Subcutaneous abdominal adipose tissue (tissue), 5 donors: Measurements from ENCODE around the gene EDDM13.
"Not testable (repeated sequence)": the region's sequence is repeated elsewhere in the genome, so short reads cannot be mapped to it uniquely, and the experiment has no call there.

ENCODE experiments used
- H3K27ac ChIP-seq: one replicate; pipeline ENCODE4 v1.7.0; 2013; ENCODE audit warnings: low read depth, mild to moderate bottlenecking, inconsistent platforms, low read length, moderate library complexity
- H3K27me3 ChIP-seq, 5 donors: one replicate each; pipeline ENCODE4 v1.7.0; 2013; ENCODE audit warnings: low read length in 5 of 5, inconsistent platforms in 1 of 5; ENCODE audit not compliant: control insufficient read depth in 5 of 5, insufficient read depth in 4 of 5
- H3K36me3 ChIP-seq, 5 donors: one replicate each; pipeline ENCODE4 v1.7.0; 2013; ENCODE audit warnings: low read length in 5 of 5; ENCODE audit not compliant: control insufficient read depth in 5 of 5, insufficient read depth in 5 of 5
- H3K4me1 ChIP-seq, 5 donors: one replicate each; pipeline ENCODE4 v1.7.0; 2013; ENCODE audit warnings: low read length in 5 of 5, mild to moderate bottlenecking in 3 of 5, moderate library complexity in 1 of 5; ENCODE audit not compliant: control insufficient read depth in 5 of 5, insufficient read depth in 5 of 5
- H3K4me3 ChIP-seq, 5 donors: one replicate each; pipeline ENCODE4 v1.7.0; 2013; ENCODE audit warnings: low read length in 5 of 5, low read depth in 1 of 5
- H3K9ac ChIP-seq, 5 donors: one replicate each; pipeline ENCODE4 v1.7.0; 2013; ENCODE audit warnings: low read length in 5 of 5, mild to moderate bottlenecking in 4 of 5, moderate library complexity in 3 of 5
- H3K9me3 ChIP-seq, 5 donors: one replicate each; pipeline ENCODE4 v1.7.0; 2013; ENCODE audit warnings: low read length in 5 of 5; ENCODE audit not compliant: control insufficient read depth in 5 of 5
- donor health status: healthy.
- donor health status: healthy.
- donor health status: healthy.
- donor health status: healthy.
- donor health status: healthy.

EDDM13 gene

DNA sequence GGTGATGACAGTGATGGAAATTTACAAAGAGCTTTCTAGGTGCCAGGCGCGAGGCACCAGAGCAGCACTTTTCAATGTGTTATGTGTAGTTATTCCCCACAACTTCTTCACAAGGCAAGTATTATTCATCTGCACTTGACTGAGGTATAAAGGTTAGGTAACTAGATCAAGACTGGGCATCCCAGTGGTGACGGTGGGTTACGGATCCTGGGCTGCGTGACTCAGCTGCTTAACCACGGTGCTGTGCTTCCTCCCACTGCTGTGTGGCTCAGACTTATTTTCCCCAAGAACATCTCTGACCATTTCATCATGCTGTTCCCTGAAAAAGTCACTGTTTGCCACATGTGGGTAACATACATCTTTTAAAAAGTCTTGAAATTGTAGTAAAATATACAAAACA lies 19.3 kb downstream of the EDDM13 start:
- H3K9me3 ChIP-seq = peaks cover 0 to 4% (median 0%) of the 10 kb centered on the region in 5 donors
- no peak overlapping the region for H3K27ac ChIP-seq
- no peak overlapping the region for H3K4me3 ChIP-seq
- H3K27me3 ChIP-seq = no peaks in the 10 kb centered on the region
- H3K4me1 ChIP-seq = peaks cover 0 to 1% (median 0%) of the 10 kb centered on the region in 5 donors
- no peak overlapping the region for H3K9ac ChIP-seq
- H3K36me3 ChIP-seq = peaks cover 3 to 35% (median 21%) of the 10 kb centered on the region in 5 donors

DNA sequence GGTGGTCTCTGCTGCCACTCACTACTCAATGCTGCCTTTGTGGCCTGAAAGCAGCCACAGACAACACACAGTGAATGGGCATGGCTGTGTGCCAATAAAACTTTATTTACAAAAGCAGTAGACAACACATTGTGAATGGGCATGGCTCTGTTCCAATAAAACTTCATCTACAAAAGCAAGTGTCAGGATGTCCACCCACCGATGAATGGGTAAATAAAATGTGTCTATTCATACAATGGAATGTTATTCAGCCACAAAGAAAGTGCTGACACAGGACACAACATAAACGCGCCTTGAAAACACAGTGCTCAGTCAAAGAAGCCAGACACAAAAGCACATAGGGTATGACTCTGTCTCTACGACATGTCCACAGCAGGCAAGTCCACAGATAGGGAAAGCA lies 22.0 kb downstream of the EDDM13 start:
- peaks cover 0 to 4% (median 0%) of the 10 kb centered on the region in 5 donors for H3K9me3 ChIP-seq
- H3K9ac ChIP-seq = no peak overlapping the region
- no peak overlapping the region for H3K27ac ChIP-seq
- H3K27me3 ChIP-seq = no peaks in the 10 kb centered on the region
- peaks cover 3 to 27% (median 24%) of the 10 kb centered on the region in 5 donors for H3K36me3 ChIP-seq
- H3K4me3 ChIP-seq = no peak overlapping the region
- no peaks in the 10 kb centered on the region for H3K4me1 ChIP-seq

DNA sequence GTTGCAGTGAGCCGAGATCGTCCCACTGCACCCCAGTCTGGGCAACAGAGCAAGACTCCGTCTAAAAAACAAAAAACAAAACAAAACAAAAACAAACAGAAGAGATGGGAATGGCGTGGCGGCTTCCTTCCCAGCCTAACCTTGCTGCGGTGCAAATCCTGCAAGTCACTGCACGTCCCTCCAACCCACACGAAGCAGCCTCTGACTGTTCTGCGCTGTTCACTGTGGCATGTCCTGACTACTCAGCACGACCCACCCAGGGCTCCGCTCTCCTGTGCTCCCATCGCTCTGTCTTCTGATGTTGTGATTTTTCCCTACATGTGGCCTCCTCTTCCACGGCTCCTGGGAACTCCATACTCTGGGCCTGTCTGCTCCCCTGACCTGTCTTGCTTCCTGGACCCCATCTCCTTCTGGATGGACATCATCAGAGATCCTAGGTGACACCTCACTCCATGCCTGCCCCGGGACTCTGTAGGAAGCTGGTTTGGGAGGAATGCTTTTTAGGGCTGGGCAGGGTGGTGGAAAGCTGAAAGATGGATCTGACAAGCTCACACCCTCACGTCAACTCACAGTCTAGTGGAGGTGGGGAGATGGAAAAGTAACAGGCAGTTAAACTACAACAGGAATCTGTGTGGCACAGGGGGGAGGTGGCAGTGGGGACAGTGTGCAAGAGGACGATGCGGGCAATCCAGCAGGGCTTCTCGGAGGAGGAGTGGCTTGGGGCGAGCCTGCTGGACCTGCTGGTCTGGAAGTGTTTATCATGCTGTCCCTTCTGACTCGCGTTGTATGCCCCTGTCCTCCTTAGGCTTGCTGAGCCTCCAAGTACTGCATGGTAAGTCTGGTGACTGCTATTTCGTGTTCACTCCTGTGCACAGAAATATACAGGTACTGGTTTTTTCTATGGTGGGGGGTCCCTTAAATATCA lies 23.2 kb downstream of the EDDM13 start:
- Histone ChIP-seq H3K9me3 (peaks cover 0 to 4% (median 0%) of the 10 kb centered on the region in 5 donors), H3K27me3 (no peaks in the 10 kb centered on the region), H3K9ac (no peak overlapping the region), H3K27ac (no peak overlapping the region), H3K36me3 (peaks cover 3 to 26% (median 24%) of the 10 kb centered on the region in 5 donors), H3K4me1 (no peaks in the 10 kb centered on the region), H3K4me3 (no peak overlapping the region)

DNA sequence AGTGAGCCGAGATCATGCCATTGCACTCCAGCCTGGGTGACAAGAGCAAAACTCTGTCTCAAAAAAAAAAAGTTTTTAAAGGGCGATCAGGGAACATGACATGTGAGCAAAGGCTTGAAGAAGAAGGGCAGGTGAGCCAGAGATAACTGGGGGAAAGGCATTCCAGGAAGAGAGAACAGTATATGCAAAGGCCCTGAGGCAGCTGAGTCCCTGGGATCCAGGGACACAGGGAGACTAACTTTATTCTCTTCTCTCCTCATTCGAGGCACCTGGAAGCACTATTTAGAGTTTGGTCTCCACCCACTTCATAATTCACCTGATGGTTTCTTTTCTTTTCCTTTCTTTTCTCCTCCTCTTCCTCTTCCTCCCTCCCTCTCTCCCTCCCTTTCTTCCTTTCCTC lies 24.5 kb downstream of the EDDM13 start:
- Histone ChIP-seq H3K36me3 (peaks cover 3 to 25% (median 19%) of the 10 kb centered on the region in 5 donors), H3K9ac (no peak overlapping the region), H3K4me1 (peaks cover 0 to 10% (median 2%) of the 10 kb centered on the region in 5 donors), H3K27me3 (no peaks in the 10 kb centered on the region), H3K9me3 (peaks cover 0 to 4% (median 0%) of the 10 kb centered on the region in 5 donors), H3K4me3 (no peak overlapping the region), H3K27ac (no peak overlapping the region)

DNA sequence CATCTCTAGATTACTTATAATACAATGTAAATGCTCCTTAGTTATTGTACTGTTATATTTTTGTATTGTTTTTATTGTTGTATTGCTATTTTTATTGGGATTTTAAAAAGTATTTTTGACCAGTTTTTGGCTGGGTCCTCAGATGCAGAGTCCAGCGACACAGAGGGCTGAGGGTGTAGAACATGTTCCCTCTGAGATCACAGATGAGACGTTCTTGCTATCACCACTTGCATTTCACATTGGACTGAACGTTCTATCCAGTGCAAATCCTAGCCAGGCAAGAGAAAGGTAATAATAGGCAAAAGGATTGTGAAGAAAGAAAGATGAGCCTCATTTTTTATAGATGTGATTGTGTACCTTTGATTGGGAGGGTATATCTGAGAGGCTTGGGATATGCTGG lies 27.1 kb downstream of the EDDM13 start:
- Histone ChIP-seq H3K36me3 (peaks cover 3 to 33% (median 29%) of the 10 kb centered on the region in 5 donors), H3K27me3 (no peaks in the 10 kb centered on the region)

GRCh38 chr19:56301155-56301554 lies 28.6 kb downstream of the EDDM13 start:
- no peaks in the 10 kb centered on the region for H3K27me3 ChIP-seq
- H3K36me3 ChIP-seq = peaks cover 10 to 37% (median 27%) of the 10 kb centered on the region in 5 donors
- H3K4me3 ChIP-seq = no peak overlapping the region
- peaks cover 0 to 13% (median 2%) of the 10 kb centered on the region in 5 donors for H3K4me1 ChIP-seq
- H3K9me3 ChIP-seq = no peaks in the 10 kb centered on the region
- H3K9ac ChIP-seq = no peak overlapping the region
- no peak overlapping the region for H3K27ac ChIP-seq

More for the DNA sequence above, 27.1 kb downstream of the EDDM13 start:
- H3K27ac ChIP-seq = no peak overlapping the region
- no peaks in the 10 kb centered on the region for H3K9me3 ChIP-seq
- H3K4me1 ChIP-seq = peaks cover 0 to 13% (median 2%) of the 10 kb centered on the region in 5 donors
- no peak overlapping the region for H3K9ac ChIP-seq
- H3K4me3 ChIP-seq = no peak overlapping the region

DNA sequence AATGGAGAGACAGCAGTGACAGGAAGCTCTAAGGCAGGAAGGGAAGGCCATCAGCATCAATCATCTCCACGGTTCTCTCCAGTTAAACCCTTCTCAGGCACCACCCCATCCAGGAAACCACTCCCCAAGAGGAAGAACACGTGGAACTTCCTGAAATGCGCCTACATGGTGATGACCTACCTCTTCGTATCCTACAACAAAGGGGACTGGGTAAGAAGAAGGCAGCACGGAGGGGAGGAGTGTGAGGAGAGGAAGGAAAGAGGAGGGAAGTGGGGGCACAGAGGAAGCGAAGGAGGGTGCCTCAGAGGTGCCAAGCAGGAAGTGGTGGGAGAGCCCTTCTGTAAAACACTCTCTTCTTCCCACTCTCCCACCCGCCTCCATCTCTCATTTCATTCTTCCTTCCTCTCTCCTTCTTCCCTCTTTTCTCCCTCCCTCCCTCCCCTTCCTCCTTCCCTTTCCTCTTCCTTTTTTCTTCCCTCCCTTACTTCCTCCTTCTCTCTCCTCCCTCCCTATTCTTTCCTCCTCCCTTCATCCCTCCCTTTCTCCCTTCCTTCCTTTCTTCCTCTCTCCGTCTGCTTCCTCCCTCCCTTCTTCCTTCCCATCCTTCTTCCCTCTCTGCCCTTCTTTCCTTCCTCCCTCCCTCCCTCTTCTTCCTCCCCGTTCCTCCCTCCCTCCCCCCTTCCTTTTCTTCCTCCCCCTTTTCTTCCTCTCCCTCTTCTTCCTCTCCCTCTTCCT lies 29.5 kb downstream of the EDDM13 start:
- no peaks in the 10 kb centered on the region for H3K27me3 ChIP-seq
- no peak overlapping the region for H3K27ac ChIP-seq
- peak overlapping the region in 2 of 5 donors; percentile 19 to 21 for H3K4me3 ChIP-seq
- peaks cover 0 to 13% (median 2%) of the 10 kb centered on the region in 5 donors for H3K4me1 ChIP-seq
- peaks cover 7 to 31% (median 26%) of the 10 kb centered on the region in 5 donors for H3K36me3 ChIP-seq
- H3K9me3 ChIP-seq = no peaks in the 10 kb centered on the region
- no peak overlapping the region for H3K9ac ChIP-seq

- peaks cover 0 to 13% (median 2%) of the 10 kb centered on the region in 5 donors for H3K4me1 ChIP-seq
- H3K9ac ChIP-seq = no peak overlapping the region
- H3K9me3 ChIP-seq = no peaks in the 10 kb centered on the region
- H3K4me3 ChIP-seq = no peak overlapping the region
- H3K27me3 ChIP-seq = no peaks in the 10 kb centered on the region
- H3K27ac ChIP-seq = no peak overlapping the region
- H3K36me3 ChIP-seq = peaks cover 7 to 37% (median 25%) of the 10 kb centered on the region in 5 donors
Observed at GRCh38 chr19:56304243-56304642, 31.7 kb downstream of the EDDM13 start.

GRCh38 chr19:56306016-56306415 lies 33.5 kb downstream of the EDDM13 start:
- no peaks in the 10 kb centered on the region for H3K9me3 ChIP-seq
- no peak overlapping the region for H3K27ac ChIP-seq
- no peak overlapping the region for H3K4me3 ChIP-seq
- no peaks in the 10 kb centered on the region for H3K27me3 ChIP-seq
- peaks cover 0 to 17% (median 2%) of the 10 kb centered on the region in 5 donors for H3K4me1 ChIP-seq
- no peak overlapping the region for H3K9ac ChIP-seq
- H3K36me3 ChIP-seq = peaks cover 7 to 47% (median 25%) of the 10 kb centered on the region in 5 donors

DNA sequence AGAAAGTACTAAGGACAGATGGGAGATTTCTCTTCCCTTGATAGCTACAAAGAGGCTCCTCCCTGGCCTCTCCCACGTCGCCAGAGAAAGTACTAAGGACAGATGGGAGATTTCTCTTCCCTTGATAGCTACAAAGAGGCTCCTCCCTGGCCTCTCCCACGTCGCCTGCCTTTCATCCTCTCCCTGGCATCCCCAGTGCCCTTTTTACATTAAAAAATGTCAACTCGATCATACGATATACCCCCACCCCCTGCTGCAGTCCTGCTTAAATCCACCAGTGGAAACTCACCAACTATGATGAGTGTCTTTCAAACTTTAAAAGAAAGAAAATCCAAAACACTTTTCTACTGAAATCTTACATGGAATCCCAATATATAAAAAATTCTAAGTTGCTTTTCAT lies 34.5 kb downstream of the EDDM13 start:
- not testable (repeated sequence) for H3K4me1 ChIP-seq, H3K27me3 ChIP-seq, H3K4me3 ChIP-seq, H3K9me3 ChIP-seq, H3K27ac ChIP-seq, H3K9ac ChIP-seq
- H3K36me3 ChIP-seq = peaks cover 7 to 42% (median 25%) of the 10 kb centered on the region in 5 donors
